Sigmoid colon (tissue), 4 donors: ENCODE data around the gene ERCC5.

Experiments
- CTCF ChIP-seq, 4 experiments: fragments of 450-650 bp in 3 of 4; fragments of 200-600 bp in 1 of 4; IDR thresholded peaks; one replicate each; pipeline ENCODE4 v1.5.1; 2016 to 2019; ENCODE audit warnings: antibody characterized with exemption in 4 of 4, mild to moderate bottlenecking in 3 of 4, moderate library complexity in 2 of 4
- EP300 ChIP-seq, 4 donors: sonication (generic); formaldehyde crosslinking; IDR thresholded peaks; one replicate each; pipeline ENCODE4 v1.6.1; 2017; ENCODE audit warnings: antibody characterized with exemption in 4 of 4
- POLR2A ChIP-seq, 2 donors: fragments of 450-650 bp; IDR thresholded peaks; one replicate each; pipeline ENCODE4 v1.6.1; 2016; ENCODE audit warnings: antibody characterized with exemption in 2 of 2, mild to moderate bottlenecking in 2 of 2, moderate library complexity in 2 of 2
- POLR2AphosphoS5 ChIP-seq, 4 donors: sonication (generic); formaldehyde crosslinking; IDR thresholded peaks; one replicate each; pipeline ENCODE4 v1.6.1; 2017; ENCODE audit warnings: antibody characterized with exemption in 4 of 4

GRCh38 chr13:102900193-102900608 lies 54.4 kb downstream of the ERCC5 start:
- TF ChIP-seq CTCF (IDR thresholded peaks at IDR 0.05), result no peak
- TF ChIP-seq POLR2A (IDR thresholded peaks at IDR 0.05), result no peak
- TF ChIP-seq POLR2AphosphoS5 (IDR thresholded peaks at IDR 0.05), result no peak
- TF ChIP-seq EP300 (IDR thresholded peaks at IDR 0.05), result no peak
